NCI-H345 treated with DMSO at 0.1 percent for 48 hours (cell line): Measurements from ENCODE around the gene ACTL7A.
"Not testable (repeated sequence)": the region's sequence is repeated elsewhere in the genome, so short reads cannot be mapped to it uniquely, and the experiment has no call there.

ENCODE experiments used
- DNase-seq: peaks from one replicate; lab custom pipeline; 2025; ENCODE audit not compliant: unreplicated experiment; lab: John Stamatoyannopoulos, UW

Gene ACTL7A, protein sequence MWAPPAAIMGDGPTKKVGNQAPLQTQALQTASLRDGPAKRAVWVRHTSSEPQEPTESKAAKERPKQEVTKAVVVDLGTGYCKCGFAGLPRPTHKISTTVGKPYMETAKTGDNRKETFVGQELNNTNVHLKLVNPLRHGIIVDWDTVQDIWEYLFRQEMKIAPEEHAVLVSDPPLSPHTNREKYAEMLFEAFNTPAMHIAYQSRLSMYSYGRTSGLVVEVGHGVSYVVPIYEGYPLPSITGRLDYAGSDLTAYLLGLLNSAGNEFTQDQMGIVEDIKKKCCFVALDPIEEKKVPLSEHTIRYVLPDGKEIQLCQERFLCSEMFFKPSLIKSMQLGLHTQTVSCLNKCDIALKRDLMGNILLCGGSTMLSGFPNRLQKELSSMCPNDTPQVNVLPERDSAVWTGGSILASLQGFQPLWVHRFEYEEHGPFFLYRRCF

DNA sequence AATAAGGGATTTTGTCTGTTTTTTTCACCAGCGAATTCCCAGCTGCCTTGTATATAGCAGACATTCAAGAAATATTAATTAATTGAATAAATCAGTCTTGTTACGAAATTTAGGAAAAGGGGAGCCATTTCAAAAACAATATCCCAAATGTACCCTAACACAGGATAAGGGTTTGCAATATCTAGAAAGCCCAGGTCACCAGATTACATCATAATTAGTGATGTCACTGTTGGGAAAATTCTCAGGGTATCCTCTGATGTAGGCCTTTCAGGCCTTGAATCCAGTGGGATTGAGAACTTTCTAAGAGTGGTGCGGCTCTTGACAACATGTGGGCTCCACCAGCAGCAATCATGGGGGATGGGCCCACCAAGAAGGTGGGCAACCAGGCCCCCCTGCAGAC is at the start of gene ACTL7A:
Gene ACTL7A, plus strand, starts transcription at position 270 of the 400 bp plus-strand sequence. Its CDS starts 57 bp downstream, at position 327.
- DNase-seq, result no peak

DNA sequence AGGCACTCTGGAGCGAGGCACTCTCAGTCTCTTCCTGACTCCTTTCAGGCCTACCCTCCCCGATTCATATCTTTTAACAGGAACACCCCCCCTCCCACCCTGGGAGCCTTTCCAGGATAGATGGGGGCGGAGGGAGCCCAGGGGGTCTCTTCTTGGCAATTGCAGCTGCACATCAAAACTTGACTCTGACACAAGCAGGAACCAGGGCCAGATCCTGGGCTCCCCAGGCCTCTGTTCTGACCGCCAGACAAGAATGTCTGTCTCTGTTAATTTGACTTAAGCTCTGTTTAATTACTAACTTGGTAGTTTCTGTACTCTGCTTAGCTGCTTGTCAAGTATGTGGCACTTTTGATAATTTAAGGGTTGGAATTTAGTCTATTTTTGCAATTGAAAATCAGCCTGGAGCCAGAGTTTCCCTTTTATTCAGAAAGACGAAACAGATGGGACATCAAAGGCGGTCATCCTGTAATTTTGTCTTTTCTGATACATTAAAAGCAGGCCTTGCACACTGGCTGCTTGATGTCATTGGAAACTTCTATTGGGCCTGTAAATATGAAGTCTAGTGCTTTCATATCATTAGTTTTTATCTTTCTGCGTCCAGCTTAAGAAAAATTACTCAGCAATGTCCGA is 49.6 kb upstream of the ACTL7A start:
- DNase-seq, result peak; percentile 69

DNA sequence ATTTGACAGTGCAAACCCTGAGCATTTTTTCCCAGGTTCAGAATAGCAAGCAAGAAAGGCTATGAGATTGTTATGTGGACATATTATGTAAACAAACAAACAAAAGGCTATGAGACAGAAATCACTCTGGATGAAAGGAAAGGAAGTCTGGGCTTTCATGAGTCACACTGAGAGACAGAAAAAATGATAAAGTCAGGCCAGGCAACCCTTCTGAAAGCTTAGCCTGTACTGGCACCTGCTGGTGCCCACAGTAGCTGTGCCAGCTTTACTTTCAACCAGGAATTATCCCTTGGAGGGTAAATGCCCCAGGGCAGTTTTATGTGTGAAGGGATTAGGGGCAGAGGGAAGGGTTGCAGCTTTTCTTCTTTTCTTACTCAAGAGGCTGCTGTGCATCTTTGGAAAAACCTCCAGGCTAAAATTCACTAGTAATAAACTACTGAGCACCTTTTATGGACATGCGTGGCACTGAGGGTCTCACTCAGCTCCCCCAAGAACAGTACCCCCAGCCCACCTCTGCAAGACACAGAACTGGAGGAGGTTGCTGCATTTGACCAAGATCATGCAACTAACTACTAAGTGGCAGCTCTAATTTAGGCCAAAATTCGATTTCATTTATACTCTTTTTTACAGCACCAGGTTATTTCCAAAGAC is 48.0 kb upstream of the ACTL7A start:
- peak; percentile 60 for DNase-seq

DNA sequence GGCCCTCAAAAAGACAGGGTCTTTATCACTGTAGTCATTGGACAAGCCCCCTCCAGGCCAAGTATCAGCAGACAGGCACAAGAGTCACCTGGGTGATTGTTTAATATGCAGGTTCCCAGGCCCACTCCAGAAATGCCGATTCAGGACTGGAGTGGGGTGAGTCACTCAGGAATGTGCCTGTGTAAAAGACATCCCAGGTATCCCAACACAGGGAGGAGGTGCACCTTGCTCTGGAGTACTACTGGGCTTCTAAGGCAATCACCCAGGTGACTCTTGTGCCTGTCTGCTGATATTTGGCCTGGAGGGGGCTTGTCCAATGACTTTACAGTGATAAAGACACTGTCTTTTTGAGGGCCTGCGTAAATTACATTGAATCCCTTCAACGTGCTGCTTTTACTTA is 46.9 kb upstream of the ACTL7A start:
- DNase-seq, result no peak

DNA sequence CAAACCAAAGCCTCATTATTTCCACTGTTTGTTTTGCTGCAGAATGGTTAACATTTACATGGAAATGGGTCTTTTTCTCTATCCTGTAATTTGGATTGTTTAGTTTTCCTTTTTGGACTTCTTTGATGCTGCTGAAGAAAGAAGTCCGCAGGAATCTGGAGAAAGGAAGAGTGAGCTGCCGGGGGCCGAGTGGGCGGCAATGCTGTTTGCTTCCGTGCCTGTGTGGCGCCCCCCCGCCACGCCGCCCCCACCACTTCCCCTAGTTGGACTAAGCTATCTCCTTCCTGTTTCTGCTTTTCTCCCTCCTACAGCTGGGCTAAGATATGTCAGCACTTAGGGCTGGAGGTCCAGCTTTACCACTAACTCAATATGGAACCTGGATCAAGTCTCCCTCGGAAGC is 46.0 kb upstream of the ACTL7A start:
- DNase-seq, result no peak

DNA sequence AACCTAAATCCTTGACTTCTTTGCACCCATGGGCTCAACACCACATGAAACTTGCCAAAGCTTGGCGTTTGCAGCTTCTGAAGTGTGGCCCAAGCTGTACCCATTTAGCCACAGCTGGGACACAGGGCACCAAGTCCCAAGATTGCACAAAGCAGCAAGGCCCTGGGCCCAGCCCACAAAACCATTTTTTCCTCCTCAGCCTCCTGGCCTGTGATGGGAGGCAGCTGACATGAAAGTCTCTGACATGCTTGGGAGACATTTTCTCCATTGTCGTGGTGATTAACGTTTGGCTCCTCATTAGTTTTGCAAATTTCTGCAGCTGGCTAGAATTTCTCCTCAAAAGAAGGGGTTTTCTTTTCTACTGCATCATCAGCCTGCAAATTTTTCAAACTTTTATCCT is 38.2 kb upstream of the ACTL7A start:
- no peak for DNase-seq

DNA sequence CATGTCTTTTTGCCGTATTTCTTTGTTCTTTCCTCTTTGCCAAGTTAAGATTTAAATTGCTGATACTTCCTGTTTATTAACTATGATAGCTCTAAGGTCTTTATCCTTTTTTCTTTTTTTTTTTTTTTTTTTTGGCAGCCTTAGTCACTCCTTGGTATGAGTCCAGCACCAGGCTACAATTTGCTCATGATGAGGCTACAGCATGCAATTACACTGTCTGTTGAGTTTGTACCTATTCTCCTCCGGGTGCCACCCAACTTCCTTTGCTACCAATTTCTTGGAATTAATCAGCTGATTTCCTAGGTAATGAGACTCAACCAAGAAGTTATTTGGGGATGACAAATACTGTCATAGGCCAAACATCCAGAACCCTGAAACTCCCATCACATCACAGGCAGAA is 31.8 kb upstream of the ACTL7A start:
- DNase-seq, result no peak

DNA sequence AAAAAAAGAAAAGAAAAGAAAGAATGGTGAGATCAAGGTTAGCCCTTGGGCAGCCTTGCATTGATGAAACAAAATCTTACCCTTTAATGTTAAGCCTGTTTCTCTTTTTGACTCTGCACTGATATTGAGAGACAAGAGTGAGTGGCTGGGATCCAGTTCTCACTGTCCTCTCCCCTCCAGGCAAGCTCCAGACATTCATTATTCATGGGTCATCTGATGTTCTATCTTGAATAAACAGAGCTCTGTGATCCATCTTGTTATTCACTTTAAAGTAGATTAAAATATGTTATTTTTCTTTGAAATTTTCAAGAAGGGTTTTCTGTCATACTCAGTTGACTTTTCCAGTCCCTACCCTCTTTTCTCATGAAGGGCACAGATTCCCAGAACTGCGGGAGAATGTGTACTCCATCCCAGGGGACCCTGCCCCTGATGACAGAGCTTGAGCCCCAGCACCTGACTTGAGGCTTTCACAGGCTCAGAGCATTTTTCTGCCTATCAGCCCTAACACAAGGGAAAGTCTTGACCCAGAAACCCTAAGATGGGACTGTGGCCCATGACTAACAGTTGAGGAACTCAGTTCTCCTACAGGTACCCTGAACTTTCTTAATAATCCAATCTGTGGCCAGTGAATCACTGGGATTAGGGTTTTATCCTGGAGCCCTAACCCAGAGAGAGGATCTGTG is 30.4 kb upstream of the ACTL7A start:
- no peak for DNase-seq

DNA sequence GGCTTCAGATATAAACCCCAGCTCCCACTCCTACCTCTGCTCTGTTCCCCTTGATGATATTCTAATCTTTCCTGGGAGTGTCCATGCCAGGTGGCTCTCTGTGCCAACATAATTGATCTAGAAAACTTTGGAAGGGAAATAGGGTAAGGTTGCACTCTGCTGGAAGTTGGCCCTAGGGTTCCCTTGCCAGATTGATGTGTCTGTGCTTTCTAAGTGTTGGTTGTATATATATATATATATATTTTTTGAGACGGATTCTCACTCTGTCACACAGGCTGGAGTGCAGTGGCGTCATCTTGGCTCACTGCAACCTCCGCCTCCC is 29.9 kb upstream of the ACTL7A start:
- no peak for DNase-seq

DNA sequence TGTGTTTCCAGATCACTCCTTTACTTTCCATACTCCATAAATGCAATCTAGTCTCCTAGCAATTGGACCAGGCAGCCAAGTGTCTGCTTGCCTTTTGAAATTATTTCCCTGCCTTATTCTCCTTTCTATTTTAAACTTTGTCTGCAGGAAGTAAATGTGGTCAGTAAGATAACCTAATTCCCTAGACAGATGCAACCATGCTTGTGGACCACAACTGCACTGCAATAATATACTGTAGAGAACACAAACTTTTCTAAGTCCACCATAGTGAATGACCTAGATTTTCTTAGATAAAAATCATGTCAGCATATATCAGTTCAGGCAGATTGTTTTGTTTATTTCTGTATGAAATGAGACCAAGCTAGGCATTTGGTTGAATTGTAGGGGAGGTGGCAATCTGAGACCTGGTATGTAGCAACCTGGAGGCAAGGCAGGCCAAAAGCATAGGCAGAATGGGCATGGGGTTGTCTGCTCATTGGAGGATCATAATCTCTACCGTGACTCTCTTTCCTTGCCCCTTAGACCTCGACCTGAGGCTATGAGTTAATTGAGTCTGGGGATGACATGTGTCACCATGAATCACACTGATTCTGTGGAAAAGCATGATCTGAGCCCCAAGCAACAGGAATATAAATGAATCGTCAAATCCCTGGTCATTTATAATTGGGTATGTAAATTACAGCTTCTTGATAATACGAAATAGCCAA is 27.0 kb upstream of the ACTL7A start:
- no peak for DNase-seq

DNA sequence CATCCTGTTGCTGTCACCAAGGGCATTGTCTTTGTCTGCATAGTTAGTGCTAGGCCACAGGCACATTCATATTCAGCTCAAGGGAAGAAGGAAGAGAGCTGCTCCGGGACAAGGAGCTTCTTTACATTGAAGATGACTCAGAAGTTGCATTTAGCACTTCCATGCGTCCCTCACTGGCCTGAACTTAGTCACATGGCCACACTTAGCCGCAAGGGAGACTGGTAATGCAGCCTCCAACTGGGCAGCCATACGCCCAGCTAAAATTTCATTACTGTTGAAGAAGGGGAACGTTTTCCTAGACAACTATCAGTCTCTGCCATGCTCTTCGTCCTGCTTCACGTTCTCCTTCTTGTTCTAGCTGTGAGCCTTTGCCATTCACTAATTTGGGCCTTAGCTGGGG is 26.2 kb upstream of the ACTL7A start:
- no peak for DNase-seq

DNA sequence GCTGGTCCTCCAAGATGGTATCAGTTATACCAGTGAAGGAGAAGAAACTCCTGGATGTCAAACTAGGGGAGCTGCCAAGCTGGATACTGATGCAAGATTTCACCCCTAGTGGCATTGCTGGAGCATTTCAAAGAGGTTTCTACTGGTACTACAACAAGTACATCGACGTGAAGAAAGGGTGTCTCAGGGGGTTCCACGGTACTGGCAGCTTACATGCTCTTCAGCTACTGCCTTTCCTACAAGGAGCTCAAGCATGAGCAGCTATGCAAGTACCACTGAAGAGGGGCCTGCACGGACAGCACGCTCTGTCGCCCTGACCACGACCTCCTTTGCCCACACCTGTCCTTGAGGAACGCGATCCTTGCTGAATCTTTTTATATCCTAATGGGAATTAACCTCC is 25.7 kb upstream of the ACTL7A start:
- no peak for DNase-seq

DNA sequence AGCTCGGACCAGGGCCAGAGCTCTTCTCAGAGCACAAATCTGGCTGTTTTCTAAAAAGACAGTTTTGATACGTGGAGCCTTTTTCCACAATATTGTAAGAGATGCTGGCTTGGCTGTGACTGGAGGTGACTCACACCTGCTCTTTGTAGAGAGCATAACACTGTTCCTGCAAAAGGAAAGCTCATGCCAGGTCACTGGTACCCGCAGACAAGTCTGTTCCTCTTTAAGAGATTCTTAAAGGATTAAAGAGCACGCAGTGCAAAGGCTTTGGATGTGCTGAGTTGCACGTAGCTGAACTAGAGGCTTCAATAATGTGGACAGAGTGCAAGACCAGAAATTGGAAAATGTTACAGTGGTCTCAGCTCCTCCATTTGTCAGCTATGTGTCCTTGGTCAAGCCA is 25.3 kb upstream of the ACTL7A start:
- no peak for DNase-seq

DNA sequence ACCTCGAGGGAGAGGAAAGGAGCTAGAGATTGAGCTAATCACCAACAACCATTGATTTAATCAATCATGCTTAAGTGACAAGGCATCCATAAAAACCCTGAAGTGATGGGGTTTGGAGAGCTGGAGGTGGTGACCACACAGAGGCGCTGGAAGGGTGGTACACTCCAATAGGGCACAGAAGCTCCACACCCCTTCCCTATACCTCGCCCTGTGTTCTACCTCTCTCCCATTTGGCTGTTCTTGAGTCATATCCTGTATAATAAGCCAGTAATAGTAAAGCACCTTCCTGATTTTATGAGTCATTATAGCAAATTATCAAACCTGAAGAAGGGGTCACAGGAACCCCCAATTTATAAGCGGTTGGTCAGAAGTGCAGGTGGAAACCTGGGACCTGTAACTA is 24.5 kb upstream of the ACTL7A start:
- no peak for DNase-seq

DNA sequence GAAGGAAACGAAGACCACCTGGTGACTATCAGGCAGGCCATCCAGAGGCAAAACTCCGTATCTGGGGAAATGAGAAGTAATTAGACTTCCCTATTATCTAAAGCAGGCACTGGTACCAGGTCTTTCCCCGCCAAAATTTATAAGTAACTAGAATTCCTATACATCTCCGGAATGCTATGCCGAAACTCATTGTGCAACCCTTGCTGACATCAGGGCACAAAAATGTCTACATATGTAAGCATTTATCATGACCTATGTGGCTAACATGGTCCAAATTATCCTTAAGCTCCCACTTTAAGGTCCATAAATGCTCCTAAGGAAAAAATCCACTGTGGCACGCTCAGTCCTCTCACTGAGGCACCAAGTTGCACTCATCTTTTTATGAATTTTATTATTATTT is 24.0 kb upstream of the ACTL7A start:
- no peak for DNase-seq

DNA sequence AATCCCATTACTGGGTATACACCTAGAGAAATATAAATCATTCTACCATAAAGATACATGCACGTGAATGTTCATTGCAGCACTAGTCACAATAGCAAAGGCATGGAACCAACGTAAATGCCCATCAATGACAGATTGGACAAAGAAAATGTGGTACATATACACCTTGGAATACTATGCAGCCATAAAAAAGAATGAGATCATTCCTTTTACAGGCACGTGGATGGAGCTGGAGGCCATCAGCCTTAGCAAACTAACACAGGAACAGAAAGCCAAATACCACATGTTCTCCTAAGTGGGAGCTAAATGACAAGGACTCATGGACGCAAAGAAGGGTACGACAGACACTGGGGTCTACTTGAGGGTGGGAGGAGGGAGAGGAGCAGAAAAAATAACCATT is 22.5 kb upstream of the ACTL7A start:
- DNase-seq, result not testable (repeated sequence)

DNA sequence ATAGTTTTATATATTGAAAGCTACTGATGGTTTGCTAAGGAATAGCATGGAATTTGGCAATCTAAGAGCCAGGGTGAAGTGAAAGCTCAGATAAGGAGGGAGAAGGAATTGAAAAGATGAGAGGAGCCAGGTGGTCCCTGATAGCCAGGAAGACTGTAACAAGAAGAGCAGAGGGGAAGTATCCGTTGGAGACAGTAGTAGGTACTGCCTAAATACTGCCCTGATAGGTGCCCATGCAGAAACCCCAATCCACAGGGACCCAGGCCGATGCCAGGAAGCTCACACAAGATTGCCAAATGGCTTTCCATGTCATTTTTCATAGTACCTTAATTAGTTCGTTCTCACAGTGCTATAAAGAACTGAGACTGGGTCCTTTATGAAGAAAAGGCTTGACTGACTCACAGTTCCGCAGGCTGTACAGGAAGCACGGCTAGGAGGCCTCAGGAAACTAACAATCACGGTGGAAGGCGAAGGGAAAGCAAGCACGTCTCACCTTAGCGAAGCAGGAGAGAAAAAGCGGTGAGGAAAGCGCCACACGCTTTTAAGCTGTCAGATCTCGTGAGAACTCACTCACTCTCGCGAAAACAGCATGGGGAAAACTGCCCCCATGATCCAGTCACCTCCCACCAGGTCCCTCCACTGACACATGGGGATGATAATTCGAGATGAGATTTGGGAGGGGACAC is 19.3 kb upstream of the ACTL7A start:
- DNase-seq, result no peak

DNA sequence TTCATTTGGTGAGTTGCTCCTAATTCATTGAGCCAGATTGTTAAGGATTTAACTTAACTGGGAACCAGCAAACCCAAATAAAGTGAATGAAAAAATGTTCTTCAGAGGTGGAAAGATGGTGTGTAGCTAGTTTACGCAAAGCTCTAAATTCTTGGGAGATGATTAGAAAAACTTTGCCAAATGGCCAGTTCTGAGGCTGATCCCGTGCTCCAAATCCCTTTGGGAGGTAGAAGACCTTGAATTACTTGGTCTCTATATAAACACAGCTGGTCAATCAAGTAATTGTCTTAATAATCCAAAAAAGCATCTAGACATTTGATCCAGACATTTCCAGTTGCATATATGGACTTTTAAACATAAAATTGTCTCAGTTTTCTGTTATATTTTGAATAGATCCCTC is 17.7 kb upstream of the ACTL7A start:
- no peak for DNase-seq

DNA sequence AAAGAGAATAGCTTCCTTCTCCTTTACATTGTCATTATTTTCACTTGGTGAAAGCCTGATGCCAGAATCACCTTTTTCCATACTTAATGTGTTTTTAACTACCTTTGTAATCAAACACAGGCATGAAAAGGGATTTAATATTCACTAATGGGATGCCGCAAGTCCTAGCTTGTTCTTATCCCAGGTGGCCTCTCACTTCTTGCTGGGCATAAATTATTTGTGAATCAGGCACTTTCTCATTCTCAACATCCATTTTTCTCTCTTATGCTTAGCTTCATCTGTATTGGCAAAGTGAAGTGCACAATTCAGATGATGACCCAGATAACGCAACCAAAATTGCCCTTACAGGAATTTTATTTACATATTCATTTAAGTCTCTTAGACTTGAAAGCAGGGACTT is 17.2 kb upstream of the ACTL7A start:
- peak; percentile 71 for DNase-seq

DNA sequence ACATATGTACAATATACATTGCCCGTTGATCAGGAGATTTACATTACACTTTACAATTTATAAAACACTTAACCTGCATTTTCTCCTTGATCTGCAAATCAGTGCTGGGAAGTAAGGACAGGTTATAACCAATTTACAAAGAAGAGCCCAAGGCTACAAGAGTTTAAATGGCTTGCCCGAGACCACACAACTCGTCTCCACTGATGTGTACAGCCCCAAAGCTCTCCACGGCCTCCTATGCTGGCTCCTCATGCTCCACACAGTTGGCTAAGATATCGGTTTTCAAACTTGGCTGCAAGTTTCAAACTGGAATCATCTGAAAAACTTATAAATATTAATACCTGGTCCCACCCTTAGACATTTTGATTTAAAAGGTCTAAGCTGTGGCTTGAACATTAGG is 16.6 kb upstream of the ACTL7A start:
- DNase-seq, result no peak

DNA sequence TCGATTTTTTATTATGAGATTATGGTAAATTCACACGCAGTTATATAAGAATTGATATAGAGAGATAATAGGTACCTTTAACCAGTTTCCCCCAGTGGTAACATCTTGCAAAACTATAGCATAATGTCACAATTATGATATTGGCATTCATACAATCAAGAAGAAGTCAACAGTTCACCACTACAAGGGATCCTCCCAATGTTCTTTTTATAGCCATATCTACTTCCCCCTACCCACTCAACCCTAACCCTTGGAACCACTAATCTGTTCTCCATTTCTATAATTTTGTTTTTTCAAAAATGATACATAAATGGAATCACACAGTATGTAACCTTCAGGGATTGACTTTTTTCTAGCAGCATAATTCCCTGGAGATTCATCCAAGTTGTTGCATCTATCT is 16.1 kb upstream of the ACTL7A start:
- no peak for DNase-seq
